ENCODE results near the gene CAMK2D.
"Not testable (repeated sequence)": the region's sequence is repeated elsewhere in the genome, so short reads cannot be mapped to it uniquely, and the experiment has no call there.

The CAMK2D gene

GRCh38 chr4:113687067-113687718, 74.3 kb downstream of the CAMK2D start:
- H3K4me3 ChIP-seq (ENCODE audit: low read length) = no peak overlapping the region
- TF ChIP-seq, protein P1, sequence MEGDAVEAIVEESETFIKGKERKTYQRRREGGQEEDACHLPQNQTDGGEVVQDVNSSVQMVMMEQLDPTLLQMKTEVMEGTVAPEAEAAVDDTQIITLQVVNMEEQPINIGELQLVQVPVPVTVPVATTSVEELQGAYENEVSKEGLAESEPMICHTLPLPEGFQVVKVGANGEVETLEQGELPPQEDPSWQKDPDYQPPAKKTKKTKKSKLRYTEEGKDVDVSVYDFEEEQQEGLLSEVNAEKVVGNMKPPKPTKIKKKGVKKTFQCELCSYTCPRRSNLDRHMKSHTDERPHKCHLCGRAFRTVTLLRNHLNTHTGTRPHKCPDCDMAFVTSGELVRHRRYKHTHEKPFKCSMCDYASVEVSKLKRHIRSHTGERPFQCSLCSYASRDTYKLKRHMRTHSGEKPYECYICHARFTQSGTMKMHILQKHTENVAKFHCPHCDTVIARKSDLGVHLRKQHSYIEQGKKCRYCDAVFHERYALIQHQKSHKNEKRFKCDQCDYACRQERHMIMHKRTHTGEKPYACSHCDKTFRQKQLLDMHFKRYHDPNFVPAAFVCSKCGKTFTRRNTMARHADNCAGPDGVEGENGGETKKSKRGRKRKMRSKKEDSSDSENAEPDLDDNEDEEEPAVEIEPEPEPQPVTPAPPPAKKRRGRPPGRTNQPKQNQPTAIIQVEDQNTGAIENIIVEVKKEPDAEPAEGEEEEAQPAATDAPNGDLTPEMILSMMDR (conservative IDR thresholded peaks at IDR 0.05; ENCODE audit: low read length) = no peak
- DNase-seq (ENCODE audit: low read depth) = peak; percentile 59

DNA sequence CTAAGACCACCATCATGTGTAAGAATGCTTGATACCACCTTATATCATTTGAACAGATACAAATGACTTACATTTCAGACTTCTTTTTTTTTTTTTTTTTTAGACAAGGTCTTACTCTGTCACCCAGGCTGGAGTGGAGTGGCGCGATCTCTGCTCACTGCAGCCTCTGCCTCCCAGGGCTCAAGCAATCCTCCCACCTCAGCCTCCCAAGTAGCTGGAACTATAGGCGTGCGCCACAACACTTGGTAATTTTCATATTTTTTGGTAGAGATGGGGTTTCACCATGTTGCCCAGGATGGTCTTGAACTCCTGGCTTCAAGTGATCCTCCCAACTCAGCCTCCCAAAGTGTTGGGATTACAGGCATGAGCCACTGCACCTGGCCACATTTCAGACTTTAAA, 76.4 kb downstream of the CAMK2D start:
- DNase-seq (ENCODE audit: low read depth); H3K4me3 ChIP-seq (ENCODE audit: low read length): not testable (repeated sequence)

- TF ChIP-seq, protein P1 (conservative IDR thresholded peaks at IDR 0.05; ENCODE audit: low read length) = peak; percentile 53
- H3K4me3 ChIP-seq (ENCODE audit: low read length) = no peak overlapping the region
- peak; percentile 75 for DNase-seq (ENCODE audit: low read depth)
These were observed 76.9 kb downstream of the CAMK2D start for GRCh38 chr4:113684534-113685091.

GRCh38 chr4:113682730-113683537, 78.6 kb downstream of the CAMK2D start:
- DNase-seq (ENCODE audit: low read depth) = peak; percentile 43
- TF ChIP-seq, protein P1 (conservative IDR thresholded peaks at IDR 0.05; ENCODE audit: low read length) = no peak

DNA sequence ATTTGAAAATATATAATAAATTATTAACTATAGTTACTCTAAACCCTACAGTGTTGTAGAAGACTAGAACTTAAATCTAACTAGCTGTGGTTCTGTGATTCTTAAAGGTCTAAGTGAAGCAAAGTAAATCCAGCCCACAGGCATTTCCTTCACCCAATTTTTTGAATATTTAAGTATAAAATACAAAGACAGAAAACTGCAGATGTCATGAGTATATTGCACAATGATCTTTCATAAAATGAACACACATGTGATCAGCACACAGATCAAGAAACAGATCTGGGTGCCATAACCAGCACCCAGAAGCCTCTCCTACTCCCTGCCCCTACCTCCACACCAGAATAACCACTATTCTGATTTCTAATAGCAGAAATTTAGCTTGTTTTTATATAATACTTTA, 82.9 kb downstream of the CAMK2D start:
- TF ChIP-seq, protein P1 (conservative IDR thresholded peaks at IDR 0.05; ENCODE audit: low read length) = no peak
- peak; percentile 77 for DNase-seq (ENCODE audit: low read depth)
- H3K4me3 ChIP-seq (ENCODE audit: low read length) = no peak overlapping the region

More at GRCh38 chr4:113682730-113683537, 78.6 kb downstream of the CAMK2D start:
- no peak overlapping the region for H3K4me3 ChIP-seq (ENCODE audit: low read length)

DNA sequence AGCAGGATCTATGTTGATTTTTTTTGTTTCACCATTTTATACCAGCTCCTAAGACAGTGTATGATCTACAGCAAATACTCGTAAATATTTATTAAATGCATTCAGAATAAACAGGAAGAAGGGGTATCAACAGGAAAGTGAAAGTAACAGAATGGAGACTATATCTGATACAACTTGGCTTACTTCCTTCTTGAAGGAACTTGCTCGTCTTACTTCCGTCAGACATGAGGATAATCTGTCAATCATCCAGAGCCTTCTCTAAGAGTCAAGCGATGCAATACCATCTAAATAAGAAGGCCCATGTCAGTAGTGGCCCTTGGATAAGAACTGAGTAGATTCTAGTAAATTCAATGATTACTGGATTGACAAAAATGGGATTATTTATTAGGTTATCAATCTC, 84.2 kb downstream of the CAMK2D start:
- no peak overlapping the region for H3K4me3 ChIP-seq (ENCODE audit: low read length)
- TF ChIP-seq, protein P1 (conservative IDR thresholded peaks at IDR 0.05; ENCODE audit: low read length) = no peak
- no peak for DNase-seq (ENCODE audit: low read depth)

DNA sequence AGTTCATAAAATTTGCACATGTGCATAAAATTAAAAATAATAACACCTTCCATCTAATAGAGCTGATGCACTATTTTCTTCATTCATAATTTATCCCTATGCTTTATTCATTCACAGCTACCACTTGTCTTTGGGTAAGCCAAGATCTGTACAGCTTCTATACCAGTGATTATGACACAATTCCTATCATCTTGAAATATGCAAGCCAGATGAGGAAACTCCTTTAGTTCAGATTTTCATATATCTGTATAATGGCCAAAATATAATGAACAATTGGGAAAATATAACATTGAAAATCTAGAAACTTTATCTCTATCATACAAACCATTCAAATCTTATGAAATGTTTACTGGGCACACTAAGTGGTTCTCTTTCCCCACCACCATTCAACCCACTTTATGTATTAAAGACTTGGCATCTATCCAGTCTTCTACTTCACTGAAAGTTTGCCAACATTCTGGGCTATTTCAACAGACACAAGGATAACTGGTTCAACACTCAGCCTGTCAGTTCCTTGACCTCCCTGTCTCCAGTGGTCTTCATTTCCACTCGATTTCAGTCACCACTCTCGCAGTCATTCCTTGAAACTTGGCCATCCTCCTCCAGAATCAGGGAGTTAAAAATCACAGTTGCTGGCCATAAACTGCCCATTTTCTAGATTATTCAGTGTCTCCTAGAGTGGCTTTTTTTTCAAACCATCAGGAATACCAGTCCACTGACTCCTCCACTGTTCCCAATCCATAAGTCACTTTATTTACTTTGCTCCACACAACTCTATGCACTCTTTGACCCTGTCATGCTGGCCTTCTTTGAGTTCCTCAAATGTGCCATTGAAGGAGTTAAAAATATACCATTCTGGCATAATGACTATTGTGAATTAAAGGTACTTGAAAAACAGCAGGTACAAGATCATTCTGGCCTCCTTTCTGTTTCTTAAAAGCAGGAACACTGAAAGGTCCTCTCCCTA, 85.5 kb downstream of the CAMK2D start:
- TF ChIP-seq, protein P1 (conservative IDR thresholded peaks at IDR 0.05; ENCODE audit: low read length) = no peak
- H3K4me3 ChIP-seq (ENCODE audit: low read length) = no peak overlapping the region
- peak; percentile 19 for DNase-seq (ENCODE audit: low read depth)
